ENCODE results near the gene POU2AF3. TPM values are rescaled to one million over a fixed set of nuclear protein-coding genes. Genes with fewer than 3 reads are reported as not detected.
"Not testable (repeated sequence)": the region's sequence is repeated elsewhere in the genome, so short reads cannot be mapped to it uniquely, and the experiment has no call there.

The POU2AF3 gene
- total RNA-seq, 1 experiment from 2014 or later = not detected

GRCh38 chr11:111292408-111292807 lies 5.9 kb upstream of the POU2AF3 start:
- H3K27ac ChIP-seq (ENCODE audit: low read depth, low read length); POLR2A ChIA-PET; H3K4me2 ChIP-seq (ENCODE audit: low read length); H4K20me1 ChIP-seq (ENCODE audit: insufficient read depth); H2AFZ ChIP-seq (ENCODE audit: low read depth, low read length, poor library complexity, severe bottlenecking); DNase-seq (ENCODE audit: low read depth, low spot score); CTCF ChIA-PET; intact Hi-C loops (cut with micrococcal nuclease); H3K9ac ChIP-seq (ENCODE audit: low read length); ATAC-seq; RAD21 ChIA-PET (ENCODE audit: low non-redundant PET in 1 of 2, low total read pairs in 2 of 2, uncharacterized antibody in 2 of 2, unreplicated experiment in 2 of 2); H3K79me2 ChIP-seq (ENCODE audit: insufficient read depth, low read length); H3K27me3 ChIP-seq (ENCODE audit: insufficient read depth, low read length); H3K4me1 ChIP-seq (ENCODE audit: control insufficient read depth in 1 of 2, insufficient read depth in 2 of 2, low read length in 2 of 2); H3K36me3 ChIP-seq (ENCODE audit: control insufficient read depth in 1 of 2, insufficient read depth in 2 of 2, low read length in 2 of 2); H3K9me3 ChIP-seq (ENCODE audit: control insufficient read depth in 1 of 2, insufficient read depth in 1 of 2, low read depth in 1 of 2, low read length in 2 of 2); BruUV-seq (replicated peaks); H3K4me3 ChIP-seq (replicated peaks in 1 of 2; ENCODE audit: low read depth in 1 of 2, low read length in 2 of 2); H3K9me2 ChIP-seq (ENCODE audit: insufficient read depth): not testable (repeated sequence)

GRCh38 chr11:111296196-111296595 lies 2.1 kb upstream of the POU2AF3 start:
- no peak overlapping the region for H3K4me3 ChIP-seq (replicated peaks in 1 of 2; ENCODE audit: low read depth in 1 of 2, low read length in 2 of 2)
- H4K20me1 ChIP-seq (ENCODE audit: insufficient read depth) = no peaks in the 10 kb centered on the region
- CTCF ChIA-PET = no interaction called here
- no peak overlapping the region for H3K4me2 ChIP-seq (ENCODE audit: low read length)
- H3K27me3 ChIP-seq (ENCODE audit: insufficient read depth, low read length) = no peaks in the 10 kb centered on the region
- POLR2A ChIA-PET = no interaction called here
- H3K9me3 ChIP-seq (ENCODE audit: control insufficient read depth in 1 of 2, insufficient read depth in 1 of 2, low read depth in 1 of 2, low read length in 2 of 2) = no peaks in the 10 kb centered on the region
- no peaks in the 10 kb centered on the region for H3K9me2 ChIP-seq (ENCODE audit: insufficient read depth)
- DNase-seq (ENCODE audit: low read depth, low spot score) = no peak
- RAD21 ChIA-PET (ENCODE audit: low non-redundant PET in 1 of 2, low total read pairs in 2 of 2, uncharacterized antibody in 2 of 2, unreplicated experiment in 2 of 2) = no interaction called here
- no peaks in the 10 kb centered on the region for H3K4me1 ChIP-seq (ENCODE audit: control insufficient read depth in 1 of 2, insufficient read depth in 2 of 2, low read length in 2 of 2)
- intact Hi-C loops (cut with micrococcal nuclease) = no loop called here
- H2AFZ ChIP-seq (ENCODE audit: low read depth, low read length, poor library complexity, severe bottlenecking) = no peak overlapping the region
- no peak overlapping the region for H3K27ac ChIP-seq (ENCODE audit: low read depth, low read length)
- ATAC-seq = no peak
- no TSS peak for BruUV-seq (replicated peaks)
- no peaks in the 10 kb centered on the region for H3K79me2 ChIP-seq (ENCODE audit: insufficient read depth, low read length)
- H3K9ac ChIP-seq (ENCODE audit: low read length) = no peak overlapping the region
- no peaks in the 10 kb centered on the region for H3K36me3 ChIP-seq (ENCODE audit: control insufficient read depth in 1 of 2, insufficient read depth in 2 of 2, low read length in 2 of 2)
- TF ChIP-seq REST (IDR thresholded peaks at IDR 0.05; ENCODE audit: low read depth) (no peak), ZNF274 (IDR thresholded peaks at IDR 0.05; ENCODE audit: low read depth, low read length) (no peak), POLR2A (IDR thresholded peaks at IDR 0.05; ENCODE audit: borderline replicate concordance, extremely low read depth, insufficient read depth, insufficient read length) (no peak), EGR1 (IDR thresholded peaks at IDR 0.05; ENCODE audit: low read depth) (no peak), YY1 (IDR thresholded peaks at IDR 0.05; ENCODE audit: extremely low read depth, insufficient replicate concordance, low read depth, low read length) (no peak), POLR2AphosphoS5 (IDR thresholded peaks at IDR 0.05; ENCODE audit: low read depth, low read length) (no peak), ZBTB33 (IDR thresholded peaks at IDR 0.05; ENCODE audit: extremely low read depth, insufficient replicate concordance, low read length) (no peak), SIN3A (IDR thresholded peaks at IDR 0.05; ENCODE audit: low read depth) (no peak), MAX (IDR thresholded peaks at IDR 0.05) (no peak), EZH2 (IDR thresholded peaks at IDR 0.05) (no peak), EZH2phosphoT487 (IDR thresholded peaks at IDR 0.05; ENCODE audit: borderline replicate concordance) (no peak), CBX3 (IDR thresholded peaks at IDR 0.05; ENCODE audit: low read depth) (no peak), RAD21 (IDR thresholded peaks at IDR 0.05; ENCODE audit: low read depth) (no peak), TCF7L2 (IDR thresholded peaks at IDR 0.05; ENCODE audit: borderline replicate concordance, extremely low read depth, insufficient read depth, insufficient read length) (no peak)

Data from HCT116 (cell line).